H1 (cell line): ENCODE results near the gene TRAF3. TPM values are rescaled to one million over a fixed set of nuclear protein-coding genes. Genes with fewer than 3 reads are reported as not detected.

Experiments used
- CTCF ChIA-PET: fragments of 300-600 bp; sonication (Branson Sonifier 250); formaldehyde crosslinking; loops from one replicate; lab custom pipeline; 2021; ENCODE audit not compliant: partially characterized antibody; lab: Charles Lee
- POLR2A ChIA-PET: fragments of 300-600 bp; sonication (Branson Sonifier 250); formaldehyde crosslinking; loops from one replicate; lab custom pipeline; 2021; ENCODE audit warnings: inconsistent platforms; ENCODE audit not compliant: partially characterized antibody; lab: Charles Lee
- DNase-seq, 2 experiments: peaks; one replicate each; pipeline versions ENCODE4 v3.0.0 to v3.0.0-alpha.2; 2010 to 2022; ENCODE audit warnings: low spot score in 2 of 2, low read depth in 1 of 2, mixed read lengths in 1 of 2
- FAIRE-seq: peaks from 2 replicates; lab custom pipeline; 2011; peaks lifted over from hg19 to GRCh38; lab: Jason Lieb, UNC
- H2AFZ ChIP-seq: 2 replicates; pipeline ENCODE4 v1.8.1; 2012; ENCODE audit warnings: low read length, inconsistent platforms
- H2AK5ac ChIP-seq: 2 replicates; pipeline ENCODE4 v1.6.1; 2013; ENCODE audit warnings: low read depth, low read length
- H2BK120ac ChIP-seq: replicated peaks from 2 replicates; pipeline ENCODE3; 2013; ENCODE audit warnings: low read depth, low read length, inconsistent platforms
- H2BK12ac ChIP-seq: 2 replicates; pipeline ENCODE4 v1.6.1; 2013; ENCODE audit warnings: low read depth, low read length
- H2BK15ac ChIP-seq: 2 replicates; pipeline ENCODE4 v1.6.1; 2013; ENCODE audit warnings: low read length
- H2BK20ac ChIP-seq: 2 replicates; pipeline ENCODE4 v1.6.1; 2013; ENCODE audit warnings: low read length
- H2BK5ac ChIP-seq: 2 replicates; pipeline ENCODE4 v1.6.1; 2013; ENCODE audit warnings: low read depth, low read length
- H3K14ac ChIP-seq: 2 replicates; pipeline ENCODE4 v1.6.1; 2013; ENCODE audit warnings: inconsistent platforms; ENCODE audit not compliant: insufficient read length
- H3K18ac ChIP-seq: 2 replicates; pipeline ENCODE4 v1.6.1; 2013; ENCODE audit warnings: low read length; ENCODE audit errors: extremely low read depth
- H3K23ac ChIP-seq: 2 replicates; pipeline ENCODE4 v1.6.1; 2013; ENCODE audit warnings: inconsistent platforms; ENCODE audit not compliant: insufficient read length
- H3K23me2 ChIP-seq: 2 replicates; pipeline ENCODE4 v1.6.1; 2013; ENCODE audit warnings: low read depth, low read length
- H3K27ac ChIP-seq: 2 replicates; pipeline ENCODE4 v1.6.1; 2011; ENCODE audit warnings: low read depth, low read length, inconsistent platforms
- H3K27me3 ChIP-seq, 4 experiments: replicated peaks in 1 of 4; 1 replicate in 1 of 4; 2 replicates in 3 of 4; pipeline versions ENCODE4 v1.6.1 to v1.8.1; 2011 to 2013; ENCODE audit warnings: low read length in 3 of 4, mild to moderate bottlenecking in 3 of 4, inconsistent platforms in 2 of 4, mixed read lengths in 2 of 4, moderate library complexity in 1 of 4; ENCODE audit not compliant: control insufficient read depth in 3 of 4, insufficient read depth in 3 of 4; ENCODE audit errors: extremely low read depth in 1 of 4
- H3K36me3 ChIP-seq, 4 experiments: 2 replicates each; pipeline versions ENCODE4 v1.6.1 to v1.8.1; 2011 to 2013; ENCODE audit warnings: mild to moderate bottlenecking in 4 of 4, low read length in 3 of 4, moderate library complexity in 2 of 4, control low read depth in 1 of 4, inconsistent platforms in 1 of 4; ENCODE audit not compliant: insufficient read depth in 4 of 4, control insufficient read depth in 2 of 4
- H3K4ac ChIP-seq: replicated peaks from 2 replicates; pipeline ENCODE3; 2013; ENCODE audit warnings: low read length, low read depth, mixed read lengths, inconsistent platforms; ENCODE audit not compliant: insufficient read length
- H3K4me1 ChIP-seq, 4 experiments: replicated peaks in 1 of 4; 1 replicate in 1 of 4; 2 replicates in 3 of 4; pipeline versions ENCODE4 v1.6.1 to v1.8.1; 2011 to 2013; ENCODE audit warnings: low read length in 3 of 4, inconsistent platforms in 2 of 4, mixed read lengths in 1 of 4; ENCODE audit not compliant: insufficient read depth in 4 of 4, control insufficient read depth in 3 of 4
- H3K4me2 ChIP-seq, 2 experiments: 2 replicates each; pipeline versions ENCODE4 v1.6.1 to v1.8.1; 2011 to 2013; ENCODE audit warnings: low read depth in 2 of 2, low read length in 2 of 2, control low read depth in 1 of 2, inconsistent platforms in 1 of 2, mild to moderate bottlenecking in 1 of 2; ENCODE audit not compliant: insufficient read depth in 1 of 2
- H3K4me3 ChIP-seq, 4 experiments: fragments of 200-600, 300-600 bp in 1 of 4; sonication (generic), shearing (Covaris generic), sonication (Bioruptor Twin) in 1 of 4; 2 replicates each; pipeline versions ENCODE4 v1.5.1 to v1.8.1; 2011 to 2016; ENCODE audit warnings: low read length in 4 of 4, low read depth in 3 of 4, control low read depth in 2 of 4, inconsistent platforms in 2 of 4, mild to moderate bottlenecking in 2 of 4, mixed read lengths in 1 of 4, moderate library complexity in 1 of 4; ENCODE audit not compliant: insufficient read depth in 2 of 4; ENCODE audit errors: extremely low read depth in 1 of 4
- H3K56ac ChIP-seq: replicated peaks from 2 replicates; pipeline ENCODE3; 2013; ENCODE audit warnings: low read depth, mild to moderate bottlenecking, mixed read lengths, low read length, inconsistent platforms; ENCODE audit not compliant: insufficient read length
- H3K79me1 ChIP-seq: 2 replicates; pipeline ENCODE4 v1.6.1; 2013; ENCODE audit warnings: low read depth, low read length, control low read depth
- H3K79me2 ChIP-seq, 2 experiments: 2 replicates each; pipeline versions ENCODE4 v1.6.1 to v1.8.1; 2012 to 2013; ENCODE audit warnings: low read length in 2 of 2, mild to moderate bottlenecking in 2 of 2, inconsistent platforms in 1 of 2; ENCODE audit not compliant: insufficient read depth in 2 of 2, control insufficient read depth in 1 of 2
- H3K9ac ChIP-seq, 4 experiments: replicated peaks in 1 of 4; 1 replicate in 1 of 4; 2 replicates in 3 of 4; pipeline versions ENCODE4 v1.6.1 to v1.8.1; 2011 to 2013; ENCODE audit warnings: low read depth in 3 of 4, low read length in 3 of 4, control low read depth in 2 of 4, mild to moderate bottlenecking in 2 of 4, moderate library complexity in 2 of 4, inconsistent platforms in 1 of 4; ENCODE audit errors: extremely low read depth in 1 of 4
- H3K9me3 ChIP-seq, 2 experiments: 2 replicates each; pipeline versions ENCODE4 v1.6.1 to v1.8.1; 2012 to 2013; ENCODE audit warnings: mild to moderate bottlenecking in 2 of 2, moderate library complexity in 2 of 2, control low read depth in 1 of 2, inconsistent platforms in 1 of 2, low read depth in 1 of 2, low read length in 1 of 2, mixed read lengths in 1 of 2; ENCODE audit not compliant: insufficient read depth in 2 of 2
- H4K20me1 ChIP-seq, 2 experiments: replicated peaks in 1 of 2; 2 replicates each; pipeline versions ENCODE3 to v1.8.1; 2011 to 2013; ENCODE audit warnings: inconsistent platforms in 2 of 2, low read length in 2 of 2, mild to moderate bottlenecking in 1 of 2; ENCODE audit not compliant: insufficient read depth in 2 of 2, control insufficient read depth in 1 of 2
- H4K5ac ChIP-seq: 2 replicates; pipeline ENCODE4 v1.6.1; 2013; ENCODE audit warnings: low read length, low read depth, mixed read lengths, inconsistent platforms; ENCODE audit not compliant: insufficient read length
- H4K8ac ChIP-seq: 2 replicates; pipeline ENCODE4 v1.8.0; 2013; ENCODE audit warnings: mild to moderate bottlenecking, moderate library complexity, low read length, inconsistent platforms; ENCODE audit not compliant: insufficient read depth; ENCODE audit errors: extremely low read depth
- H4K91ac ChIP-seq: replicated peaks from 2 replicates; pipeline ENCODE3; 2013; ENCODE audit warnings: low read length, mixed read lengths, inconsistent platforms; ENCODE audit not compliant: insufficient read length
- ATF2 ChIP-seq: IDR thresholded peaks from 2 replicates; pipeline ENCODE4 v1.6.1; 2012; ENCODE audit warnings: low read length, inconsistent platforms
- BACH1 ChIP-seq: IDR thresholded peaks from 2 replicates; pipeline ENCODE4 v1.6.1; 2012; ENCODE audit warnings: low read length, improper control_type of control experiment
- CBX5 ChIP-seq: fragments of 300-800, 300-1000 bp; sonication (generic); IDR thresholded peaks from 2 replicates; pipeline ENCODE4 v1.7.1; 2016; ENCODE audit warnings: antibody characterized with exemption, low read length, low read depth
- CBX8 ChIP-seq: fragments of 300-800, 300-1000 bp; sonication (generic); IDR thresholded peaks from 2 replicates; pipeline ENCODE4 v1.7.1; 2016; ENCODE audit warnings: low read depth, low read length, borderline replicate concordance
- CHD1 ChIP-seq: IDR thresholded peaks from 2 replicates; pipeline ENCODE4 v1.6.1; 2012; ENCODE audit warnings: low read depth, low read length, improper control_type of control experiment
- EP300 ChIP-seq, 2 experiments: IDR thresholded peaks; 1 replicate in 1 of 2; 2 replicates in 1 of 2; pipeline ENCODE4 v1.6.1; 2011 to 2012; ENCODE audit warnings: low read depth in 2 of 2, low read length in 2 of 2, mild to moderate bottlenecking in 2 of 2, borderline replicate concordance in 1 of 2, inconsistent platforms in 1 of 2, moderate library complexity in 1 of 2
- KDM4A ChIP-seq: IDR thresholded peaks from one replicate; pipeline ENCODE4 v1.7.1; 2012; ENCODE audit warnings: low read depth, mild to moderate bottlenecking, moderate library complexity, low read length, inconsistent platforms; ENCODE audit not compliant: severe bottlenecking
- PHF8 ChIP-seq: fragments of 200-600 bp; sonication (generic); conservative IDR thresholded peaks from 2 replicates; pipeline ENCODE4 v1.7.1; 2012; ENCODE audit warnings: low read depth, mild to moderate bottlenecking, inconsistent platforms, low read length, moderate library complexity
- RNF2 ChIP-seq: fragments of 200-900, 300-1000 bp; sonication (generic); IDR thresholded peaks from 2 replicates; pipeline ENCODE4 v1.7.1; 2016; ENCODE audit warnings: borderline replicate concordance, low read depth, mild to moderate bottlenecking, antibody characterized with exemption, low read length; ENCODE audit not compliant: poor library complexity, severe bottlenecking; ENCODE audit errors: missing control alignments
- SIX5 ChIP-seq: IDR thresholded peaks from 2 replicates; pipeline ENCODE4 v1.6.1; 2011; ENCODE audit warnings: mild to moderate bottlenecking, low read depth, low read length
- SP4 ChIP-seq: IDR thresholded peaks from 2 replicates; pipeline ENCODE4 v1.6.1; 2012; ENCODE audit warnings: low read length, inconsistent platforms
- SRF ChIP-seq: IDR thresholded peaks from 2 replicates; pipeline ENCODE4 v1.6.1; 2011; ENCODE audit warnings: mild to moderate bottlenecking, low read depth, low read length, moderate library complexity
- WGBS, 2 experiments: shearing (Covaris generic) in 1 of 2; methylation state at CpG; one replicate each; pipeline versions ENCODE4 v1.1.6 to v1.1.7; 2013 to 2015; ENCODE audit warnings: low lambda C conversion rate in 2 of 2, mixed read lengths in 2 of 2, inconsistent platforms in 1 of 2, low coverage in 1 of 2, missing lambda C conversion rate in 1 of 2; ENCODE audit not compliant: insufficient replicate concordance in 2 of 2, insufficient coverage in 1 of 2, insufficient read length in 1 of 2; ENCODE audit errors: extremely low coverage in 1 of 2, missing lambda C conversion rate in 1 of 2; 5-methylcytosine and 5-hydroxymethylcytosine counted together
- polyA plus RNA-seq, 7 experiments: library from polyadenylated mRNA; depleted of rRNA in 3 of 7; stranded (reverse) in 5 of 7; unstranded in 2 of 7; fragments of >200 nt in 5 of 7; fragments of 200-250 nt in 2 of 7; gene quantifications; 1 replicate in 5 of 7; 2 replicates in 1 of 7; 4 replicates in 1 of 7; pipeline versions ENCODE4 v1.2.1 to v1.2.3, GENCODE V29; 2011 to 2013; ENCODE audit warnings: missing spikeins in 2 of 7, mixed read lengths in 2 of 7
- total RNA-seq: library from RNA; stranded (reverse); fragmentation: NEBNext Ultra II Directional; extraction: Animal tissue kit (Norgen Biotek cat#: 25700); gene quantifications from 2 replicates; pipeline ENCODE4 v1.2.1, GENCODE V29; 2021

The TRAF3 gene
- total and polyA plus RNA-seq, 2 of the 8 experiments (the other 6 are each of a cell fraction or from before 2014, with no cell fraction given), result 5.8 to 12.1 TPM

GRCh38 chr14:102907303-102907844, 130.1 kb downstream of the TRAF3 start:
- Histone ChIP-seq H3K4ac (no peak overlapping the region), H3K56ac (no peak overlapping the region), H2BK12ac (no peak overlapping the region), H3K4me1 (no peaks in the 10 kb centered on the region; a peak in 1 of 7 replicates), H4K20me1 (no peaks in the 10 kb centered on the region), H4K91ac (no peak overlapping the region), H2BK20ac (no peak overlapping the region), H2BK15ac (no peak overlapping the region), H2AFZ (no peak overlapping the region), H3K9ac (no peak overlapping the region), H3K79me1 (no peaks in the 10 kb centered on the region), H2BK5ac (no peak overlapping the region), H3K4me3 (no peak overlapping the region), H2AK5ac (no peak overlapping the region), H2BK120ac (no peak overlapping the region), H3K27me3 (no peaks in the 10 kb centered on the region), H3K36me3 (peaks cover 0 to 21% (median 7%) of the 10 kb centered on the region in 4 experiments; a peak in 3 of 8 replicates), H4K5ac (no peak overlapping the region), H3K23ac (no peak overlapping the region), H3K79me2 (no peaks in the 10 kb centered on the region), H3K9me3 (peaks cover 3 to 15% of the 10 kb centered on the region in 2 experiments; a peak in 2 of 4 replicates), H3K23me2 (no peaks in the 10 kb centered on the region), H3K14ac (no peak overlapping the region), H3K27ac (no peak overlapping the region), H3K4me2 (no peak overlapping the region), H3K18ac (no peak overlapping the region), H4K8ac (no peak overlapping the region)
- FAIRE-seq (no peak), DNase-seq (no peak)
- ChIA-PET CTCF (no interaction called here), POLR2A (interaction anchor here (0.6 kb wide), 1 partner anchor 354 kb away, joined by 4 read pairs; no protein-coding TSS in a partner anchor)
- WGBS, 2 experiments, result 97% methylated on average over 27 of the region's 33 CpGs; no CpG with 5 or more reads in 1 of the 2 experiments
- TF ChIP-seq SRF (no peak), CHD1 (no peak), CBX5 (no peak), SP4 (no peak), ATF2 (no peak), RNF2 (no peak), KDM4A (no peak), BACH1 (no peak), PHF8 (no peak), SIX5 (no peak), EP300 (IDR thresholded peaks at IDR 0.05; ENCODE audit: borderline replicate concordance in 1 of 2, low read depth in 2 of 2, low read length in 2 of 2) (no peak), CBX8 (no peak)
